GM23338 (cell line): ENCODE results near the gene DLGAP3. TPM values are rescaled to one million over a fixed set of nuclear protein-coding genes. Genes with fewer than 3 reads are reported as not detected.

Experiments
- ATAC-seq: fragments of 200-7000 bp; cut with Tn5 transposase; 3 replicates; pipeline ENCODE4 v1.9.1; 2020
- DNase-seq: peaks from one replicate; pipeline ENCODE4 v3.0.0-alpha.2; 2015; ENCODE audit warnings: low spot score
- H2AFZ ChIP-seq: fragments of 200-600 bp; sonication (generic); 2 replicates; pipeline ENCODE4 v1.8.0; 2016; ENCODE audit warnings: antibody characterized with exemption, mild to moderate bottlenecking, moderate library complexity
- H3F3A ChIP-seq: fragments of 200-600 bp; sonication (generic); replicated peaks from 2 replicates; pipeline ENCODE4 v1.8.0; 2017; ENCODE audit warnings: antibody characterized with exemption, mixed run types, low read depth
- H3K27ac ChIP-seq: fragments of 200-600 bp; sonication (generic); 2 replicates; pipeline ENCODE4 v1.6.1; 2016; ENCODE audit warnings: low read depth
- H3K27me3 ChIP-seq: fragments of 200-600 bp; sonication (generic); 2 replicates; pipeline ENCODE4 v1.8.0; 2016; ENCODE audit warnings: mild to moderate bottlenecking, mixed run types, moderate library complexity; ENCODE audit not compliant: insufficient read depth
- H3K36me3 ChIP-seq: fragments of 200-600 bp; sonication (generic); 2 replicates; pipeline ENCODE4 v1.8.0; 2016; ENCODE audit warnings: mild to moderate bottlenecking; ENCODE audit not compliant: insufficient read depth
- H3K4me1 ChIP-seq: fragments of 200-600 bp; sonication (generic); 2 replicates; pipeline ENCODE4 v1.8.0; 2016; ENCODE audit warnings: mild to moderate bottlenecking, moderate library complexity; ENCODE audit not compliant: insufficient read depth
- H3K4me2 ChIP-seq: fragments of 200-600 bp; sonication (generic); 2 replicates; pipeline ENCODE4 v1.7.1; 2017; ENCODE audit warnings: mixed run types
- H3K4me3 ChIP-seq: fragments of 200-600 bp; sonication (generic); 2 replicates; pipeline ENCODE4 v1.6.1; 2016; ENCODE audit warnings: mixed run types
- H3K79me2 ChIP-seq: fragments of 200-600 bp; sonication (generic); replicated peaks from 2 replicates; pipeline ENCODE4 v1.8.0; 2017; ENCODE audit warnings: mild to moderate bottlenecking; ENCODE audit not compliant: insufficient read depth
- H3K9me2 ChIP-seq: fragments of 200-600 bp; sonication (generic); 2 replicates; pipeline ENCODE4 v1.8.0; 2017; ENCODE audit not compliant: insufficient read depth
- H4K20me1 ChIP-seq: fragments of 200-600 bp; sonication (generic); replicated peaks from 2 replicates; pipeline ENCODE4 v1.8.0; 2017; ENCODE audit warnings: mild to moderate bottlenecking; ENCODE audit not compliant: insufficient read depth
- H3K27ac Mint-ChIP-seq: 2 replicates; pipeline ENCODE4 v1.8.0; 2020; ENCODE audit warnings: inconsistent platforms, mild to moderate bottlenecking, moderate library complexity, mixed read lengths
- H3K27me3 Mint-ChIP-seq: 3 replicates; pipeline ENCODE4 v1.8.0; 2022; ENCODE audit warnings: low read depth, mild to moderate bottlenecking, moderate library complexity, mixed read lengths, inconsistent platforms; ENCODE audit not compliant: insufficient read depth, poor library complexity
- H3K36me3 Mint-ChIP-seq: 3 replicates; pipeline ENCODE4 v1.8.0; 2021; ENCODE audit warnings: low read depth, mild to moderate bottlenecking, inconsistent platforms, moderate library complexity, mixed read lengths
- H3K4me1 Mint-ChIP-seq: 3 replicates; pipeline ENCODE4 v1.8.0; 2020; ENCODE audit warnings: mild to moderate bottlenecking, inconsistent platforms, mixed read lengths
- H3K4me3 Mint-ChIP-seq: 3 replicates; pipeline ENCODE4 v1.8.0; 2021; ENCODE audit warnings: moderate library complexity, mild to moderate bottlenecking, inconsistent platforms, mixed read lengths
- H3K9me3 Mint-ChIP-seq: 3 replicates; pipeline ENCODE4 v1.8.0; 2020; ENCODE audit warnings: moderate library complexity, mild to moderate bottlenecking, inconsistent platforms, mixed read lengths
- CREB1 ChIP-seq: fragments of 250-450 bp; sonication (Bioruptor Pico); IDR thresholded peaks from 2 replicates; pipeline ENCODE4 v1.5.0; 2020; ENCODE audit warnings: low read depth, mild to moderate bottlenecking, moderate library complexity
- EZH2phosphoT487 ChIP-seq: fragments of 200-600 bp; sonication (generic); IDR thresholded peaks from one replicate; pipeline ENCODE4 v1.8.1; 2018; ENCODE audit warnings: antibody characterized with exemption; ENCODE audit not compliant: unreplicated experiment
- JUNB ChIP-seq: IDR thresholded peaks from one replicate; pipeline ENCODE4 v1.6.1; 2016; ENCODE audit warnings: antibody characterized with exemption; ENCODE audit not compliant: unreplicated experiment
- NANOG ChIP-seq: IDR thresholded peaks from 2 replicates; pipeline ENCODE4 v1.6.1; 2016; ENCODE audit warnings: antibody characterized with exemption, borderline replicate concordance
- POLR2AphosphoS5 ChIP-seq: IDR thresholded peaks from 2 replicates; pipeline ENCODE4 v1.6.1; 2016; ENCODE audit warnings: antibody characterized with exemption, low read depth
- STAT1 ChIP-seq: IDR thresholded peaks from one replicate; pipeline ENCODE4 v1.6.1; 2016; ENCODE audit warnings: antibody characterized with exemption; ENCODE audit not compliant: unreplicated experiment
- ZNF331 ChIP-seq: fragments of 250-450 bp; sonication (Bioruptor Pico); IDR thresholded peaks from 2 replicates; pipeline ENCODE4 v1.5.0; 2020; ENCODE audit warnings: low read depth, mild to moderate bottlenecking, moderate library complexity
- polyA plus RNA-seq: library from polyadenylated mRNA; unstranded; fragments of >200 nt; fragmentation: Nextera tagmentation; extraction: Ambion mirVana; gene quantifications from 2 replicates; pipeline ENCODE4 v1.2.1, GENCODE V29; 2016
- total RNA-seq: library from RNA; depleted of rRNA; stranded (reverse); fragments of >200 nt; shearing (Covaris generic); gene quantifications from 2 replicates; pipeline ENCODE4 v1.2.3, GENCODE V29; 2014
- TF ChIP-seq, protein P1 (sequence below), 2 experiments: fragments of 200-600 bp in 1 of 2; sonication (generic) in 1 of 2; conservative IDR thresholded peaks; 2 replicates each; pipeline versions ENCODE4 v1.5.1 to v1.6.1; 2016 to 2017; ENCODE audit warnings: antibody characterized with exemption in 2 of 2, low read depth in 2 of 2, mild to moderate bottlenecking in 2 of 2, moderate library complexity in 1 of 2
- TF ChIP-seq, protein P2 (sequence below): IDR thresholded peaks from one replicate; pipeline ENCODE4 v1.6.1; 2018; ENCODE audit warnings: antibody characterized with exemption; ENCODE audit not compliant: unreplicated experiment
- TF ChIP-seq, protein P3 (sequence below): fragments of 250-450 bp; sonication (Bioruptor Pico); IDR thresholded peaks from 2 replicates; pipeline ENCODE4 v1.5.0; 2020; ENCODE audit warnings: mild to moderate bottlenecking, moderate library complexity

The DLGAP3 gene
- total and polyA plus RNA-seq, 2 experiments from 2014 or later: 7.1 to 13.7 TPM

DNA sequence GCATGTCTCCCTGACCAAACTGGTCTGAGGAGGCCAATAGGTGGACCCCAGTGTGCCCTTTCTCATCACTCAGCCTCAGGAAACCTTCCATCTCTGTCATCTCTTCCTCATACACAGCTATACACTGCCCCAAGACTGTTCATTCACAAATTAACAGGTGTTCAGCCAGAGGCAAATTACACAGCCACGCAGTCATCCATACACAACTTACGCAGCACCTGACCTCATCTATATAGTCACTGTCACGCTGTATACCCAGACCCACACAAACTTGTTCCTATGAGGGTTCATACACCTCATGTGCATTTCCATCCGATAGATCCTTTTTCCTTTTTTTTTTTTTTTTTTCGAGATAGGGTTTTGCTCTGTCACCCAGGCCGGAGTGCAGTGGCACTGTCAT, 12.4 kb downstream of the DLGAP3 start:
- no peak overlapping the region for H3K27ac Mint-ChIP-seq

More for the DNA sequence above, 12.4 kb downstream of the DLGAP3 start:
- Mint-ChIP-seq H3K9me3 (no peaks in the 10 kb centered on the region), H3K4me1 (peaks cover 28% of the 10 kb centered on the region), H3K36me3 (no peaks in the 10 kb centered on the region), H3K4me3 (no peak overlapping the region), H3K27me3 (peaks cover 9% of the 10 kb centered on the region)
- Histone ChIP-seq H3K4me2 (no peak overlapping the region), H3K4me3 (no peak overlapping the region), H3K9me2 (no peaks in the 10 kb centered on the region), H3K36me3 (no peaks in the 10 kb centered on the region), H3F3A (no peaks in the 10 kb centered on the region), H3K27me3 (no peaks in the 10 kb centered on the region), H3K27ac (no peak overlapping the region), H4K20me1 (no peaks in the 10 kb centered on the region), H3K79me2 (no peaks in the 10 kb centered on the region), H2AFZ (no peak overlapping the region), H3K4me1 (peaks cover 28% of the 10 kb centered on the region; the same call in 1 of the 2 replicates)
- no peak for DNase-seq
- ATAC-seq: no peak
- TF ChIP-seq, protein P1, sequence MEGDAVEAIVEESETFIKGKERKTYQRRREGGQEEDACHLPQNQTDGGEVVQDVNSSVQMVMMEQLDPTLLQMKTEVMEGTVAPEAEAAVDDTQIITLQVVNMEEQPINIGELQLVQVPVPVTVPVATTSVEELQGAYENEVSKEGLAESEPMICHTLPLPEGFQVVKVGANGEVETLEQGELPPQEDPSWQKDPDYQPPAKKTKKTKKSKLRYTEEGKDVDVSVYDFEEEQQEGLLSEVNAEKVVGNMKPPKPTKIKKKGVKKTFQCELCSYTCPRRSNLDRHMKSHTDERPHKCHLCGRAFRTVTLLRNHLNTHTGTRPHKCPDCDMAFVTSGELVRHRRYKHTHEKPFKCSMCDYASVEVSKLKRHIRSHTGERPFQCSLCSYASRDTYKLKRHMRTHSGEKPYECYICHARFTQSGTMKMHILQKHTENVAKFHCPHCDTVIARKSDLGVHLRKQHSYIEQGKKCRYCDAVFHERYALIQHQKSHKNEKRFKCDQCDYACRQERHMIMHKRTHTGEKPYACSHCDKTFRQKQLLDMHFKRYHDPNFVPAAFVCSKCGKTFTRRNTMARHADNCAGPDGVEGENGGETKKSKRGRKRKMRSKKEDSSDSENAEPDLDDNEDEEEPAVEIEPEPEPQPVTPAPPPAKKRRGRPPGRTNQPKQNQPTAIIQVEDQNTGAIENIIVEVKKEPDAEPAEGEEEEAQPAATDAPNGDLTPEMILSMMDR (conservative IDR thresholded peaks at IDR 0.05; ENCODE audit: low read depth in 2 of 2): no peak
- TF ChIP-seq POLR2AphosphoS5 (no peak), CREB1 (CRISPR knock-in tag) (no peak), ZNF331 (CRISPR knock-in tag) (no peak), EZH2phosphoT487 (no peak), STAT1 (no peak), NANOG (no peak), JUNB (no peak)
- TF ChIP-seq, protein P2, sequence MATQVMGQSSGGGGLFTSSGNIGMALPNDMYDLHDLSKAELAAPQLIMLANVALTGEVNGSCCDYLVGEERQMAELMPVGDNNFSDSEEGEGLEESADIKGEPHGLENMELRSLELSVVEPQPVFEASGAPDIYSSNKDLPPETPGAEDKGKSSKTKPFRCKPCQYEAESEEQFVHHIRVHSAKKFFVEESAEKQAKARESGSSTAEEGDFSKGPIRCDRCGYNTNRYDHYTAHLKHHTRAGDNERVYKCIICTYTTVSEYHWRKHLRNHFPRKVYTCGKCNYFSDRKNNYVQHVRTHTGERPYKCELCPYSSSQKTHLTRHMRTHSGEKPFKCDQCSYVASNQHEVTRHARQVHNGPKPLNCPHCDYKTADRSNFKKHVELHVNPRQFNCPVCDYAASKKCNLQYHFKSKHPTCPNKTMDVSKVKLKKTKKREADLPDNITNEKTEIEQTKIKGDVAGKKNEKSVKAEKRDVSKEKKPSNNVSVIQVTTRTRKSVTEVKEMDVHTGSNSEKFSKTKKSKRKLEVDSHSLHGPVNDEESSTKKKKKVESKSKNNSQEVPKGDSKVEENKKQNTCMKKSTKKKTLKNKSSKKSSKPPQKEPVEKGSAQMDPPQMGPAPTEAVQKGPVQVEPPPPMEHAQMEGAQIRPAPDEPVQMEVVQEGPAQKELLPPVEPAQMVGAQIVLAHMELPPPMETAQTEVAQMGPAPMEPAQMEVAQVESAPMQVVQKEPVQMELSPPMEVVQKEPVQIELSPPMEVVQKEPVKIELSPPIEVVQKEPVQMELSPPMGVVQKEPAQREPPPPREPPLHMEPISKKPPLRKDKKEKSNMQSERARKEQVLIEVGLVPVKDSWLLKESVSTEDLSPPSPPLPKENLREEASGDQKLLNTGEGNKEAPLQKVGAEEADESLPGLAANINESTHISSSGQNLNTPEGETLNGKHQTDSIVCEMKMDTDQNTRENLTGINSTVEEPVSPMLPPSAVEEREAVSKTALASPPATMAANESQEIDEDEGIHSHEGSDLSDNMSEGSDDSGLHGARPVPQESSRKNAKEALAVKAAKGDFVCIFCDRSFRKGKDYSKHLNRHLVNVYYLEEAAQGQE: no peak
- TF ChIP-seq, protein P3, sequence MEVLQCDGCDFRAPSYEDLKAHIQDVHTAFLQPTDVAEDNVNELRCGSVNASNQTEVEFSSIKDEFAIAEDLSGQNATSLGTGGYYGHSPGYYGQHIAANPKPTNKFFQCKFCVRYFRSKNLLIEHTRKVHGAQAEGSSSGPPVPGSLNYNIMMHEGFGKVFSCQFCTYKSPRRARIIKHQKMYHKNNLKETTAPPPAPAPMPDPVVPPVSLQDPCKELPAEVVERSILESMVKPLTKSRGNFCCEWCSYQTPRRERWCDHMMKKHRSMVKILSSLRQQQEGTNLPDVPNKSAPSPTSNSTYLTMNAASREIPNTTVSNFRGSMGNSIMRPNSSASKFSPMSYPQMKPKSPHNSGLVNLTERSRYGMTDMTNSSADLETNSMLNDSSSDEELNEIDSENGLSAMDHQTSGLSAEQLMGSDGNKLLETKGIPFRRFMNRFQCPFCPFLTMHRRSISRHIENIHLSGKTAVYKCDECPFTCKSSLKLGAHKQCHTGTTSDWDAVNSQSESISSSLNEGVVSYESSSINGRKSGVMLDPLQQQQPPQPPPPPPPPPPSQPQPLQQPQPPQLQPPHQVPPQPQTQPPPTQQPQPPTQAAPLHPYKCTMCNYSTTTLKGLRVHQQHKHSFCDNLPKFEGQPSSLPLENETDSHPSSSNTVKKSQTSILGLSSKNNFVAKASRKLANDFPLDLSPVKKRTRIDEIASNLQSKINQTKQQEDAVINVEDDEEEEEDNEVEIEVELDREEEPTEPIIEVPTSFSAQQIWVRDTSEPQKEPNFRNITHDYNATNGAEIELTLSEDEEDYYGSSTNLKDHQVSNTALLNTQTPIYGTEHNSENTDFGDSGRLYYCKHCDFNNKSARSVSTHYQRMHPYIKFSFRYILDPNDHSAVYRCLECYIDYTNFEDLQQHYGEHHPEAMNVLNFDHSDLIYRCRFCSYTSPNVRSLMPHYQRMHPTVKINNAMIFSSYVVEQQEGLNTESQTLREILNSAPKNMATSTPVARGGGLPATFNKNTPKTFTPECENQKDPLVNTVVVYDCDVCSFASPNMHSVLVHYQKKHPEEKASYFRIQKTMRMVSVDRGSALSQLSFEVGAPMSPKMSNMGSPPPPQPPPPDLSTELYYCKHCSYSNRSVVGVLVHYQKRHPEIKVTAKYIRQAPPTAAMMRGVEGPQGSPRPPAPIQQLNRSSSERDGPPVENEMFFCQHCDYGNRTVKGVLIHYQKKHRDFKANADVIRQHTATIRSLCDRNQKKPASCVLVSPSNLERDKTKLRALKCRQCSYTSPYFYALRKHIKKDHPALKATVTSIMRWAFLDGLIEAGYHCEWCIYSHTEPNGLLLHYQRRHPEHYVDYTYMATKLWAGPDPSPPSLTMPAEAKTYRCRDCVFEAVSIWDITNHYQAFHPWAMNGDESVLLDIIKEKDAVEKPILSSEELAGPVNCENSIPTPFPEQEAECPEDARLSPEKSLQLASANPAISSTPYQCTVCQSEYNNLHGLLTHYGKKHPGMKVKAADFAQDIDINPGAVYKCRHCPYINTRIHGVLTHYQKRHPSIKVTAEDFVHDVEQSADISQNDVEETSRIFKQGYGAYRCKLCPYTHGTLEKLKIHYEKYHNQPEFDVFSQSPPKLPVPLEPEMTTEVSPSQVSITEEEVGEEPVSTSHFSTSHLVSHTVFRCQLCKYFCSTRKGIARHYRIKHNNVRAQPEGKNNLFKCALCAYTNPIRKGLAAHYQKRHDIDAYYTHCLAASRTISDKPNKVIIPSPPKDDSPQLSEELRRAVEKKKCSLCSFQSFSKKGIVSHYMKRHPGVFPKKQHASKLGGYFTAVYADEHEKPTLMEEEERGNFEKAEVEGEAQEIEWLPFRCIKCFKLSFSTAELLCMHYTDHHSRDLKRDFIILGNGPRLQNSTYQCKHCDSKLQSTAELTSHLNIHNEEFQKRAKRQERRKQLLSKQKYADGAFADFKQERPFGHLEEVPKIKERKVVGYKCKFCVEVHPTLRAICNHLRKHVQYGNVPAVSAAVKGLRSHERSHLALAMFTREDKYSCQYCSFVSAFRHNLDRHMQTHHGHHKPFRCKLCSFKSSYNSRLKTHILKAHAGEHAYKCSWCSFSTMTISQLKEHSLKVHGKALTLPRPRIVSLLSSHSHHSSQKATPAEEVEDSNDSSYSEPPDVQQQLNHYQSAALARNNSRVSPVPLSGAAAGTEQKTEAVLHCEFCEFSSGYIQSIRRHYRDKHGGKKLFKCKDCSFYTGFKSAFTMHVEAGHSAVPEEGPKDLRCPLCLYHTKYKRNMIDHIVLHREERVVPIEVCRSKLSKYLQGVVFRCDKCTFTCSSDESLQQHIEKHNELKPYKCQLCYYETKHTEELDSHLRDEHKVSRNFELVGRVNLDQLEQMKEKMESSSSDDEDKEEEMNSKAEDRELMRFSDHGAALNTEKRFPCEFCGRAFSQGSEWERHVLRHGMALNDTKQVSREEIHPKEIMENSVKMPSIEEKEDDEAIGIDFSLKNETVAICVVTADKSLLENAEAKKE: no peak
